Neural progenitor cell (in vitro differentiated cells): ENCODE data around the gene FGD2.

ENCODE experiments used
- CTCF ChIP-seq: fragments of 200-600 bp; sonication (generic); IDR thresholded peaks from 2 replicates; pipeline ENCODE4 v1.5.1; 2017; ENCODE audit warnings: antibody characterized with exemption, mild to moderate bottlenecking
- EZH2 ChIP-seq: fragments of 200-600 bp; sonication (generic); IDR thresholded peaks from 2 replicates; pipeline ENCODE4 v1.6.1; 2017; ENCODE audit warnings: antibody characterized with exemption, mild to moderate bottlenecking, moderate library complexity

- TF ChIP-seq CTCF (no peak), EZH2 (no peak)
Measured at GRCh38 chr6:37050045-37050853, 44.8 kb downstream of the FGD2 start.
